ENCODE data around the gene PTPN22.

DNA sequence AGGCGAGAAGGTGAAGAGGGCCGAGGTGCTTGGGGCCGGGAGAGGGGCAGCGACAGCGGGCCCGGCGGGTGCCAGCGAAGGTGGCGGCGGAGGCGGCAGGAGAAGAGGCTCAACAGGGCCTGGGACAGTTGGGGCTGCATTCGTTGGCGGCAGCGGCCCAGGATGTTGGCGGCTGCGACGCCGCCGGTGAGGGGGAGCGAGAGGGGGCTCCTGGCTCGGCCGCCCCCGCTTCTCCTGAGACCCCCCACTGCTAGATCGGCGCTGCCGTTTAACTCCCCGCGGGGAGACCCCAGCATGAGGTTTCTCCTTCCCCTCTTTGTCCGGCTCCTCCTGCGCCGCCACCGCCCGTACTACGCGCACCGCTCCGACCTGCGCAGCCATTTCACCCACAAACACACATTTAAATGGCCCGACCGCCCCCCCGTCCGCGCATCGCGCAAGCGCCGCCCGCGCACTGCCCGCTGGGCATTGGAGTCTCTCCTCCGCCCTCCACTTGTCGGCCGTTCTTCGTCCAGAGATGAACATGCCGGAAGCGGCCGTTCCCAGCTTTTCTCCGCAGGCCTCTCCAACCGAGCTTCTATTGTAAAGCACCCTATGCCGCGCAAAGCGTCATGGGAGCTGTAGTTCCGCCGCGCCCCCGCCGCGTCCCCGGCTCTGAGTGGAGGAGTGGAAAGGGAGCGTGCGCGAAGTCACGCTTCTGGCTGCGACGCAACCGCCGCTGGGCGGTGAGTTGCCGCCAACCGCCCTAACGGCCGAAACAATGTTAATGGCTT lies 59.4 kb downstream of the PTPN22 start, which contains the start of gene RSBN1:
- no peak for TF ChIP-seq EZH2 (IDR thresholded peaks at IDR 0.05; ENCODE audit: borderline replicate concordance, low read depth, low read length, severe bottlenecking)
- TF ChIP-seq, protein P1, sequence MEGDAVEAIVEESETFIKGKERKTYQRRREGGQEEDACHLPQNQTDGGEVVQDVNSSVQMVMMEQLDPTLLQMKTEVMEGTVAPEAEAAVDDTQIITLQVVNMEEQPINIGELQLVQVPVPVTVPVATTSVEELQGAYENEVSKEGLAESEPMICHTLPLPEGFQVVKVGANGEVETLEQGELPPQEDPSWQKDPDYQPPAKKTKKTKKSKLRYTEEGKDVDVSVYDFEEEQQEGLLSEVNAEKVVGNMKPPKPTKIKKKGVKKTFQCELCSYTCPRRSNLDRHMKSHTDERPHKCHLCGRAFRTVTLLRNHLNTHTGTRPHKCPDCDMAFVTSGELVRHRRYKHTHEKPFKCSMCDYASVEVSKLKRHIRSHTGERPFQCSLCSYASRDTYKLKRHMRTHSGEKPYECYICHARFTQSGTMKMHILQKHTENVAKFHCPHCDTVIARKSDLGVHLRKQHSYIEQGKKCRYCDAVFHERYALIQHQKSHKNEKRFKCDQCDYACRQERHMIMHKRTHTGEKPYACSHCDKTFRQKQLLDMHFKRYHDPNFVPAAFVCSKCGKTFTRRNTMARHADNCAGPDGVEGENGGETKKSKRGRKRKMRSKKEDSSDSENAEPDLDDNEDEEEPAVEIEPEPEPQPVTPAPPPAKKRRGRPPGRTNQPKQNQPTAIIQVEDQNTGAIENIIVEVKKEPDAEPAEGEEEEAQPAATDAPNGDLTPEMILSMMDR (IDR thresholded peaks at IDR 0.05; ENCODE audit: borderline replicate concordance, extremely low read depth, low read length, poor library complexity, severe bottlenecking), result no peak

All from DND-41 (cell line).